Measurements from ENCODE around the gene CFAP141.
"Not testable (repeated sequence)": the region's sequence is repeated elsewhere in the genome, so short reads cannot be mapped to it uniquely, and the experiment has no call there.

The CFAP141 gene

DNA sequence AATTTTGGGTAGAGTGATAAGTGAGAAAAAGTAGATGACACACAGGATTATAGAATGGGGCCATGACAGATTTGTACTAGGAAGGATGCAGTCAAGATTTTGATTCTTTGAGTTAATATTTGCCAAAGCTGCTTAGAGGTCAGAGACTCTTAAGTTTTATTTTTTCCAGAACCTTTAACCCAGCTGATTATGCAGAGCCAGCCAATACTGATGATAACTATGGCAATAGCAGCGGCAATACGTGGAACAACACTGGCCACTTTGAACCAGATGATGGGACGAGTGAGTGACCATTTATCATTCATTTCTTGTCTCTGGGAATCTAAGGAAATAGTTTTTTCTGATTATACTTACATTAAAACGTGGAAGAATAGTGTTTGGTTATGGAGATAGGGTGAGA lies 30.7 kb upstream of the CFAP141 start:
- FAIRE-seq = no peak
- TF ChIP-seq, protein P1, sequence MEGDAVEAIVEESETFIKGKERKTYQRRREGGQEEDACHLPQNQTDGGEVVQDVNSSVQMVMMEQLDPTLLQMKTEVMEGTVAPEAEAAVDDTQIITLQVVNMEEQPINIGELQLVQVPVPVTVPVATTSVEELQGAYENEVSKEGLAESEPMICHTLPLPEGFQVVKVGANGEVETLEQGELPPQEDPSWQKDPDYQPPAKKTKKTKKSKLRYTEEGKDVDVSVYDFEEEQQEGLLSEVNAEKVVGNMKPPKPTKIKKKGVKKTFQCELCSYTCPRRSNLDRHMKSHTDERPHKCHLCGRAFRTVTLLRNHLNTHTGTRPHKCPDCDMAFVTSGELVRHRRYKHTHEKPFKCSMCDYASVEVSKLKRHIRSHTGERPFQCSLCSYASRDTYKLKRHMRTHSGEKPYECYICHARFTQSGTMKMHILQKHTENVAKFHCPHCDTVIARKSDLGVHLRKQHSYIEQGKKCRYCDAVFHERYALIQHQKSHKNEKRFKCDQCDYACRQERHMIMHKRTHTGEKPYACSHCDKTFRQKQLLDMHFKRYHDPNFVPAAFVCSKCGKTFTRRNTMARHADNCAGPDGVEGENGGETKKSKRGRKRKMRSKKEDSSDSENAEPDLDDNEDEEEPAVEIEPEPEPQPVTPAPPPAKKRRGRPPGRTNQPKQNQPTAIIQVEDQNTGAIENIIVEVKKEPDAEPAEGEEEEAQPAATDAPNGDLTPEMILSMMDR (IDR thresholded peaks at IDR 0.05; ENCODE audit: insufficient read depth, missing control alignments) = no peak
- DNase-seq (ENCODE audit: insufficient read length, low spot score) = no peak

DNA sequence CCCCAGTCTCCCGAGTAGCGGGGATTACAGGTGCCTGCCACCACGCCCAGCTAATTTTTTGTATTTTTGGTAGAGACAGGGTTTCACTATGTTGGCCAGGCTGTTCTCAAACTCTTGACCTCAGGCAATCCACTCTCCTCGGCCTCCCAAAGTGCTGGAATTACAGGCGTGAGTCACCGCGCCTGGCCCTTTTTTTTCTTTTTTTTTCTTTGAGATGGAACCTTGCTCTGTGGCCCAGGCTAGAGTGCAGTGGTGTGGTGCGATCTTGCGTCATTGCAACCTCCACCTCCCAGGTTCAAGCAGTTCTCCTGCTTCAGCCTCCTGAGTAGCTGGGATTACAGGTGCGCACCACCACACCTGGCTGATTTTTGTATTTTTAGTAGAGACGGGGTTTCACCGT lies 27.0 kb upstream of the CFAP141 start:
- DNase-seq (ENCODE audit: insufficient read length, low spot score); FAIRE-seq: not testable (repeated sequence)

DNA sequence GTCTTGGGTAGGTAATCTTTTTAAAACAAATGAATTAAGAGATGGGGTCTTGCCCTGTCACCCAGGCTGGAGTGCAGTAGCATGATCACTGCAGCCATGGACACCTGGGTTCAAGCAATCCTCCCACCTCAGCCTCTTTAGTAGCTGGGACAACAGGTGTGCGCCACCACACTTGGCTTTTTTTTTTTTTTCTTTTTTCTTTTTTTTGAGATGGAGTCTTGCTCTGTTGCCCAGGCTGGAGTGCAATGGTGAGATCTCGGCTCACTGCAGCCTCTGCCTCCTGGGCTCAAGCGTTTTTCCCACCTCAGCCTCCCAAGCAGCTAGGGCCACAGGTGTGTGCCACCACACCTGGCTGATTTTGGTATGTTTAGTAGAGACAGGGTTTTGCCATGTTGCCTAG lies 25.0 kb upstream of the CFAP141 start:
- DNase-seq (ENCODE audit: insufficient read length, low spot score); FAIRE-seq: not testable (repeated sequence)

DNA sequence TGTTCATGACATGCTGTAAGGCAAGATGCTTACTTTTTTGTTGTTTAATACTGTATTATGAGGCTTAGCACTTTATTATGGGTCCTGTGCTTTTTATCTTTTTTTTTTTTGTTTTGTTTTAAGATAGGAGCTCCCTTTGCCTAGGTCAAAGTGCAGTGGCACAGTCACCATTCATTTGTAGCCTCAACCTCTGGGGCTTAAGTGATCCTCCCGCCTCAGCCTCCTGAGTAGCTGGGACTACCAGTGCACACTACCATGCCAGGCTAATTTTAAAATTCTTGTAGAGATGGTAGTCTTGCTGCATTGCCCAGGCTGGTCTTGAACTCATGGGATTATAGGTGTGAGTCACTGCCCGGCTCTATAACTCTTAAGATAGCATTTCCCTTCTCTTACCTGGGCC lies 19.2 kb upstream of the CFAP141 start:
- TF ChIP-seq, protein P1 (IDR thresholded peaks at IDR 0.05; ENCODE audit: insufficient read depth, missing control alignments) = no peak
- no peak for DNase-seq (ENCODE audit: insufficient read length, low spot score)
- no peak for FAIRE-seq

DNA sequence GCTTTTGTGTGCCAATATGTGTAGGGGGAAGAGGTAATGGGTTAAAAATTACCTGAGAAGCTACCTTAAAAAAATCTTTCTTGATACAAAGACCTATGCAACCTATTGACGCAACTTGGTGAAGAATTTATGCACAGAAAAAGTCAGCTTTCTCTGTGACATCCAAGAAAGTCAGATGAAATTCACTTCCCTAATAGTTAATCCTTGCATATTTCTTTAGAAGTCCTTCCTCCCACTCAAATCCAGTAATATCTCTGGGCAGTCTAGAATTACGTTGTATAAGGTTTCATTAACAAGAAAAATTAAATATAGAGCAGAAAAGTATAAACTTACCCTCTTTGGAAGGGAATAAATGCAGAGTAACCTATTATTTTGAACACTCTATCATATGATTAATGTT lies 17.5 kb upstream of the CFAP141 start:
- no peak for DNase-seq (ENCODE audit: insufficient read length, low spot score)
- FAIRE-seq = no peak
- TF ChIP-seq, protein P1 (IDR thresholded peaks at IDR 0.05; ENCODE audit: insufficient read depth, missing control alignments) = no peak

DNA sequence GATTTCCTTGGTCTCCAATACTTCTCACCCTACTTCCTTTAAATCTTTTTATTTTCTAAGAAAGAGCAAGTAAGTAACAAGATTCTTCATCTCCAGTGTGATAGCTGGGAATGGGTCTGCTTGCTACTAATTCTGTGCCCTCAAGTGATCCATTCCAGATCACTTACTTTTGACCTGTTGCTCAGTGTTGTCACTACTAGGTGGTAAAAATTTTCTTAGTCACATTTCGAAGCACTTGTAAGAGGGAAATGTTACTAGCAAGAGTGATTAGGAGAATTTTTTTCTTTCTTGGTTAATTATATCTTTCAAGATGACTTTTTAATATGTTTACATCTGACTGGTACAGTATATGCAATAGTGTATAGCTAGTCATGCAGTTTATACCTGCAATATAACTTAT lies 16.8 kb upstream of the CFAP141 start:
- TF ChIP-seq, protein P1 (IDR thresholded peaks at IDR 0.05; ENCODE audit: insufficient read depth, missing control alignments) = no peak
- DNase-seq (ENCODE audit: insufficient read length, low spot score) (no peak), FAIRE-seq (peak; percentile 16)

DNA sequence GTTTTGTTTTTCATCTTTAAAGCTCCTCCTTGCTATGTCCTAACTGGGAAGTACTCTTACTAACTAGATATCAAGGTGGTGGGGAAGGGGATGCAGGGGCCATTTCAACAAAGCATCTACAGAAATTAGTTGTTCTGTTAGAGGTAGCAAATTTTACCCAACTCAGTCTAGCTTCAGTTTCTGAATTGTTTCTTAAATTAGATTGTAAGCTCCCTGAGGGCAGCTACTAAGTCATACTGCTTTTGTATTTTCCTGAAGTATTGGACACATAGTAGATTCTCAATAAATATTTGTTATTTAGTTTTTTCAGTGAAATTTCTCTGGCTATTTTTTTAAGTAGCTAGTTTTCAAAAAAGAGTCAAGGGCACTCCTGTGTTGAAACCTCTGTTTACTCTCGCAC lies 16.4 kb upstream of the CFAP141 start:
- TF ChIP-seq, protein P1 (IDR thresholded peaks at IDR 0.05; ENCODE audit: insufficient read depth, missing control alignments) = no peak
- FAIRE-seq (no peak), DNase-seq (ENCODE audit: insufficient read length, low spot score) (no peak)

DNA sequence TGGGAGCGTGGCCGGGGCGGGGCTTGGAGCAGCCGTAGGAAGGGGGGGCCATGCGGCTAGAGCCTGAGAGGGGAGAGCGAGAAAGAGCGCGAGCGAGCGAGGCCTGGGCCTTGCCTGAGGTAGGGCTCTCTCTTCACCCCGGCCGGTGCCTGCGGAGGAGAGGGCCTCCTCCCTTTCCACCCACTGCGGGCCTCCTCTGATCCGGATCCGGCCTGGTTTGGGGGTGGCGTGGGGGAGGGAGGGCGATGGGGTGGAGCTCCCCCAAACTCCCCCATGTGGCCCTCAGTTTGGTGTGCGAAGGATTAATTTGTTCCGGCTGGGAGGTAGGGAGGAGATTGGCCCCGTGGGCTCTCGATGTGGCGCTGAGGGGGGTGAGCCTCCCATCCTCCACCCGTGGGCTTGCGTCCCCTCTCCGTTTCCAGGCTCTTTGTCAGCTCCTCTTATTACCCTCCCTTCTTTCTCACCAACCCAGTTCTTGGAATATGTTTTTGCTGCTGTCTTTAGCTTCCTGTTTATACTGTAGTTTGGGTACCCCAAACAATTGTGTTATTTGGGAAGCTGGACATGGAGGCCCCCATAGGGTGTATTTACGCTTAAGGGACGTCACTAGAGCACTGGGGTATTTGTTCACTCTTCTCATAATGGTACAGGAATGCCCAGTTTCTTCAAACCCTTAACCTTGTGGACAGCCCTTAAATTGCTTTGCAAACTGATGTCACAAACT lies 15.3 kb upstream of the CFAP141 start:
- no peak for FAIRE-seq
- DNase-seq (ENCODE audit: insufficient read length, low spot score) = no peak
- TF ChIP-seq, protein P1 (IDR thresholded peaks at IDR 0.05; ENCODE audit: insufficient read depth, missing control alignments) = no peak
